Neural cell (in vitro differentiated cells): Measurements from ENCODE around the gene ECI1.

Experiments used
- CTCF ChIP-seq: fragments of 450-650 bp; IDR thresholded peaks from 2 replicates; pipeline ENCODE4 v1.5.1; 2014; ENCODE audit warnings: antibody characterized with exemption, mild to moderate bottlenecking, moderate library complexity; ENCODE audit not compliant: poor library complexity, severe bottlenecking
- EP300 ChIP-seq: fragments of 450-650 bp; conservative IDR thresholded peaks from 2 replicates; pipeline ENCODE4 v1.6.1; 2014; ENCODE audit warnings: antibody characterized with exemption, mild to moderate bottlenecking, moderate library complexity; ENCODE audit not compliant: poor library complexity, severe bottlenecking
- EZH2 ChIP-seq: fragments of 200-600, 300-800 bp; shearing (Covaris generic), sonication (generic); IDR thresholded peaks from 2 replicates; pipeline ENCODE4 v1.6.1; 2014; ENCODE audit warnings: antibody characterized with exemption, low read length, borderline replicate concordance, mild to moderate bottlenecking; ENCODE audit not compliant: insufficient read depth, poor library complexity, severe bottlenecking
- MXI1 ChIP-seq: fragments of 450-650 bp; conservative IDR thresholded peaks from 2 replicates; pipeline ENCODE4 v1.6.1; 2014; ENCODE audit warnings: antibody characterized with exemption, mild to moderate bottlenecking; ENCODE audit not compliant: poor library complexity, severe bottlenecking
- POLR2AphosphoS5 ChIP-seq: IDR thresholded peaks from 2 replicates; pipeline ENCODE4 v1.6.1; 2012
- RAD21 ChIP-seq: fragments of 450-650 bp; conservative IDR thresholded peaks from 2 replicates; pipeline ENCODE4 v1.6.1; 2014; ENCODE audit warnings: antibody characterized with exemption, mild to moderate bottlenecking, moderate library complexity
- REST ChIP-seq: IDR thresholded peaks from 2 replicates; pipeline ENCODE4 v1.6.1; 2012; ENCODE audit warnings: borderline replicate concordance
- SMC3 ChIP-seq: fragments of 450-650 bp; conservative IDR thresholded peaks from 2 replicates; pipeline ENCODE4 v1.6.1; 2014; ENCODE audit warnings: antibody characterized with exemption, mild to moderate bottlenecking, moderate library complexity; ENCODE audit not compliant: poor library complexity
- TAF1 ChIP-seq: IDR thresholded peaks from 2 replicates; pipeline ENCODE4 v1.6.1; 2012; ENCODE audit warnings: low read depth

- TF ChIP-seq EP300 (no peak), EZH2 (no peak), CTCF (no peak), TAF1 (no peak), RAD21 (no peak), POLR2AphosphoS5 (no peak), SMC3 (no peak), REST (no peak), MXI1 (no peak)
Measured at GRCh38 chr16:2295056-2295798, 43.8 kb upstream of the ECI1 start.
